Measurements from ENCODE around the gene EXPH5. TPM values are rescaled to one million over a fixed set of nuclear protein-coding genes. Genes with fewer than 3 reads are reported as not detected.

EXPH5 gene
- total RNA-seq, 1 experiment from 2014 or later = 17.0 TPM

GRCh38 chr11:108494182-108494581, 99.4 kb downstream of the EXPH5 start:
- intact Hi-C loops (cut with micrococcal nuclease; ENCODE audit: unreplicated experiment) = no loop called here
- no peak overlapping the region for H3K27ac Mint-ChIP-seq (ENCODE audit: unreplicated experiment)
- no TSS peak for BruUV-seq (replicated peaks)
- peaks cover 10% of the 10 kb centered on the region for H3K4me1 Mint-ChIP-seq (ENCODE audit: low read depth, unreplicated experiment)
- no peaks in the 10 kb centered on the region for H3K9me3 Mint-ChIP-seq (ENCODE audit: low read depth, unreplicated experiment)
- no peak overlapping the region for H3K4me3 Mint-ChIP-seq (ENCODE audit: low read depth, unreplicated experiment)
- H3K36me3 Mint-ChIP-seq (ENCODE audit: insufficient read depth, unreplicated experiment) = peaks cover 15% of the 10 kb centered on the region
- no peak for DNase-seq
- no peaks in the 10 kb centered on the region for H3K27me3 Mint-ChIP-seq (ENCODE audit: unreplicated experiment)
- CTCF ChIA-PET = no interaction called here
- TF ChIP-seq CTCF (IDR thresholded peaks at IDR 0.05; ENCODE audit: unreplicated experiment) = no peak

- no TSS peak for BruUV-seq (replicated peaks)
- no peak overlapping the region for H3K27ac Mint-ChIP-seq (ENCODE audit: unreplicated experiment)
- CTCF ChIA-PET = no interaction called here
- no peak overlapping the region for H3K4me3 Mint-ChIP-seq (ENCODE audit: low read depth, unreplicated experiment)
- intact Hi-C loops (cut with micrococcal nuclease; ENCODE audit: unreplicated experiment) = no loop called here
- H3K4me1 Mint-ChIP-seq (ENCODE audit: low read depth, unreplicated experiment) = peaks cover 6% of the 10 kb centered on the region
- no peaks in the 10 kb centered on the region for H3K9me3 Mint-ChIP-seq (ENCODE audit: low read depth, unreplicated experiment)
- no peak for DNase-seq
- TF ChIP-seq CTCF (IDR thresholded peaks at IDR 0.05; ENCODE audit: unreplicated experiment) = no peak
- H3K36me3 Mint-ChIP-seq (ENCODE audit: insufficient read depth, unreplicated experiment) = no peaks in the 10 kb centered on the region
- H3K27me3 Mint-ChIP-seq (ENCODE audit: unreplicated experiment) = no peaks in the 10 kb centered on the region
Observed at GRCh38 chr11:108491936-108492335, 101.6 kb downstream of the EXPH5 start.

GRCh38 chr11:108486828-108487227, 106.7 kb downstream of the EXPH5 start:
- H3K27me3 Mint-ChIP-seq (ENCODE audit: unreplicated experiment) = no peaks in the 10 kb centered on the region
- no peak overlapping the region for H3K4me3 Mint-ChIP-seq (ENCODE audit: low read depth, unreplicated experiment)
- CTCF ChIA-PET = interaction anchor here (0.6 kb wide), 1 partner anchor 57 kb away, joined by 3 read pairs; no protein-coding TSS in a partner anchor
- no peak for DNase-seq
- no TSS peak for BruUV-seq (replicated peaks)
- no peak overlapping the region for H3K27ac Mint-ChIP-seq (ENCODE audit: unreplicated experiment)
- intact Hi-C loops (cut with micrococcal nuclease; ENCODE audit: unreplicated experiment) = no loop called here
- H3K36me3 Mint-ChIP-seq (ENCODE audit: insufficient read depth, unreplicated experiment) = no peaks in the 10 kb centered on the region
- H3K9me3 Mint-ChIP-seq (ENCODE audit: low read depth, unreplicated experiment) = no peaks in the 10 kb centered on the region
- no peaks in the 10 kb centered on the region for H3K4me1 Mint-ChIP-seq (ENCODE audit: low read depth, unreplicated experiment)
- TF ChIP-seq CTCF (IDR thresholded peaks at IDR 0.05; ENCODE audit: unreplicated experiment) = no peak

GRCh38 chr11:108486331-108486730, 107.2 kb downstream of the EXPH5 start:
- no peak for DNase-seq
- intact Hi-C loops (cut with micrococcal nuclease; ENCODE audit: unreplicated experiment) = no loop called here
- TF ChIP-seq CTCF (IDR thresholded peaks at IDR 0.05; ENCODE audit: unreplicated experiment) = no peak
- no TSS peak for BruUV-seq (replicated peaks)
- H3K4me1 Mint-ChIP-seq (ENCODE audit: low read depth, unreplicated experiment) = no peaks in the 10 kb centered on the region
- CTCF ChIA-PET = no interaction called here
- H3K4me3 Mint-ChIP-seq (ENCODE audit: low read depth, unreplicated experiment) = no peak overlapping the region
- no peak overlapping the region for H3K27ac Mint-ChIP-seq (ENCODE audit: unreplicated experiment)
- H3K36me3 Mint-ChIP-seq (ENCODE audit: insufficient read depth, unreplicated experiment) = no peaks in the 10 kb centered on the region
- no peaks in the 10 kb centered on the region for H3K27me3 Mint-ChIP-seq (ENCODE audit: unreplicated experiment)
- no peaks in the 10 kb centered on the region for H3K9me3 Mint-ChIP-seq (ENCODE audit: low read depth, unreplicated experiment)
